Measurements from ENCODE around the gene LGI2.

LGI2 gene

DNA sequence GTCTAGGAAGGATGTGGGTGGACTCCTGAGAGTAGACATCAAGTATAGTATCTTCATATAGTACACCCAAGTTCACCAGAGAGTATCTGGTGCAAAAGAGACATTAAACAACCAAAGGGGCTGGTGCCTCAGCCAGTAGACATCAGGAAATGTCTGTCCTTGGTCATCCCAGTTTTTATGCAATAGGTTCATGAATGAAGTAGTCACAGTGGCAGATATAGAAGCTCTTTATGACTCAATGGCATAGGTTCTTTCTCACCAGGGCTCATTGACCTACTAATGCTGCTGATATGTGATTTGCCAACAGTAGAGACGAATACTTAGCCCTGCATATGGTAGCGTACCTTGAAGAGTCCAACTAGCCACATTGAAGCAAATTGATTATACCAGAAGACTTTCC is 72.9 kb downstream of the LGI2 start:
- no peak for DNase-seq

DNA sequence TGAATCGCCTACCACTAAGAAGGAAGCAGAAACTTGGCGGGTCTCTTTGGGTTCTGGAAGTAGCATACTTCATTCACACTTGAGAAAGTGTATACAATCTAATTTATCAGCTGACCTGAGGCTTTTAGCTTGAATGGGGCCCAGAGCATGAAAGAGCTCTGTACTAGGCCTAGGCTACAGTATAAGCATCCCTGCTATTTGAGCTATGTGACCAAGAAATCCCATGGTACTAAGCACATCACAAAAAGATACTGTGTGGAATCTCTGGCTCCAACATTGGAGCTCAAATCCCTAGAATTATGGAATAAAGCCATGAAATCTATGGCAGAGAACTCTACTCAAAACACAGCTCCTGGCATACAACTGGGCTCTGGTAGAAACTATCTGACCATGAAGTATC is 74.0 kb downstream of the LGI2 start:
- DNase-seq = no peak

GRCh38 chr4:24956091-24956490 is 74.7 kb downstream of the LGI2 start:
- DNase-seq = no peak

GRCh38 chr4:24952667-24953066 is 78.1 kb downstream of the LGI2 start:
- no peak for DNase-seq

DNA sequence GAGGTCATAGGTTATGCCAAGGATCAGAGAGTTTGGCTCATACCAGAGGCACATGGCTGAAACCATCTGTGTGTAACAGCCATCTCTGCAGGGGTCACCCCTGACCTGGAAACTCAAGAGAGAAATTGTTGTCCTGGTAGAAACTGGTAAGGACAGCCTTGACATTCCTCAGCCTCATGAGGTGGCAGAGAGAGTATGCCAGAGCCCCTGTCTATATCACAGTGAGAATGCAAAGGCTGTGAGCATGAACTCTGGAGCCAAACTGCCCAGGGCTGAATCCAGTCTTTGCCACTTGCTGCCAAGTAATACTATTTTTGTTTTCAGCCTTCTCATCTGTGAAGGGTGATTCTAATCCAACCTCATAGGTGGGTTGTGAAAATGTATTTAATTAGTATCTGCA is 80.8 kb downstream of the LGI2 start:
- no peak for DNase-seq
